Uterus (tissue), 4 donors: Measurements from ENCODE around the gene TSKU. TPM values are rescaled to one million over a fixed set of nuclear protein-coding genes. Genes with fewer than 3 reads are reported as not detected.
A peak's percentile ranks its signal among the peaks of the same experiment; 100 is the strongest.

Experiments used
- DNase-seq, 2 donors: peaks; one replicate each; pipeline ENCODE4 v3.0.0-alpha.2; 2019 to 2020
- H3K27ac ChIP-seq, 2 donors: fragments of 200-600 bp; sonication (generic); 1 replicate in 1 of 2; 2 replicates in 1 of 2; pipeline ENCODE4 v1.5.1; 2016 to 2018
- H3K27me3 ChIP-seq, 2 donors: fragments of 200-600 bp; sonication (generic); one replicate each; pipeline ENCODE4 v1.5.1; 2018 to 2019; ENCODE audit warnings: control low read depth in 1 of 2
- H3K36me3 ChIP-seq, 2 donors: fragments of 200-600 bp; sonication (generic); one replicate each; pipeline ENCODE4 v1.5.1; 2019; ENCODE audit warnings: control low read depth in 1 of 2
- H3K4me1 ChIP-seq, 2 donors: fragments of 200-600 bp; sonication (generic); one replicate each; pipeline ENCODE4 v1.5.1; 2018 to 2019; ENCODE audit warnings: control low read depth in 1 of 2
- H3K4me3 ChIP-seq, 2 donors: fragments of 200-600 bp; sonication (generic); 1 replicate in 1 of 2; 2 replicates in 1 of 2; pipeline ENCODE4 v1.5.1; 2018 to 2019; ENCODE audit warnings: mild to moderate bottlenecking in 1 of 2
- H3K9me3 ChIP-seq, 2 donors: fragments of 200-600 bp; sonication (generic); one replicate each; pipeline ENCODE4 v1.5.1; 2019; ENCODE audit warnings: control low read depth in 1 of 2
- CTCF ChIP-seq, 4 experiments: fragments of 200-600 bp in 2 of 4; fragments of 450-650 bp in 2 of 4; sonication (generic) in 2 of 4; IDR thresholded peaks; one replicate each; pipeline ENCODE4 v1.5.1; 2016 to 2019; ENCODE audit warnings: antibody characterized with exemption in 4 of 4, mild to moderate bottlenecking in 2 of 4, moderate library complexity in 1 of 4
- POLR2A ChIP-seq, 2 donors: fragments of 450-650 bp; IDR thresholded peaks; one replicate each; pipeline ENCODE4 v1.6.1; 2016; ENCODE audit warnings: antibody characterized with exemption in 2 of 2, mild to moderate bottlenecking in 1 of 2, moderate library complexity in 1 of 2
- intact Hi-C: fragments of 100-400 bp; cut with DNase I; formaldehyde crosslinking; loops from one replicate; pipeline ENCODE4 v1.15.1; 2023; ENCODE audit warnings: low total_unique reads
- total RNA-seq, 4 donors: library from RNA; depleted of rRNA in 3 of 4; stranded (reverse); fragments of >200 nt in 3 of 4; gene quantifications; one replicate each; pipeline versions ENCODE4 v1.1.0 to v1.2.4, GENCODE V29; 2014 to 2023
- donor health status: DM: yes; HTN: yes; CAD: no.

TSKU gene
- total RNA-seq, 4 donors from 2014 or later, result 19.4 to 108 (median 27.4) TPM

DNA sequence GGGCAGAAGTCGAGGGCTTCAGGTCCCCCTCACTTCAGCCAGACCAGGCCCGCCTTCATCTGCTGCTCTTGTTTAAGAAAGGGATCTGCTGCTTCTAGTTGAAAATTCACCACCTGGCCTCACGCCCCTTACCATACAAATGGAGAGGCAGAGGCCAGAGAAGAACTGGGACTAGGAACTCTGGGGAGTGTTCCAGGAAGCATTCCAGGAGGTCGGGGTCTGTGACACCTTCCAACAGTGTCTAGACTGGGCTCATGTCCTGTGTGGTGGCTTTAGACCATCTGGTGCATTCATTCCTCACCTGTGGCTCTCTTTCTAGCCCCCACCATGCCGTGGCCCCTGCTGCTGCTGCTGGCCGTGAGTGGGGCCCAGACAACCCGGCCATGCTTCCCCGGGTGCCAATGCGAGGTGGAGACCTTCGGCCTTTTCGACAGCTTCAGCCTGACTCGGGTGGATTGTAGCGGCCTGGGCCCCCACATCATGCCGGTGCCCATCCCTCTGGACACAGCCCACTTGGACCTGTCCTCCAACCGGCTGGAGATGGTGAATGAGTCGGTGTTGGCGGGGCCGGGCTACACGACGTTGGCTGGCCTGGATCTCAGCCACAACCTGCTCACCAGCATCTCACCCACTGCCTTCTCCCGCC, 12.3 kb downstream of the TSKU start:
- DNase-seq, result no peak
- intact Hi-C loops, result no loop called here
- Histone ChIP-seq H3K36me3 (no peaks in the 10 kb centered on the region), H3K9me3 (no peaks in the 10 kb centered on the region), H3K4me3 (no peak overlapping the region), H3K4me1 (no peaks in the 10 kb centered on the region), H3K27me3 (no peaks in the 10 kb centered on the region), H3K27ac (peak overlapping the region in 1 of 2 donors; percentile 54)
- TF ChIP-seq CTCF (IDR thresholded peaks at IDR 0.05), result no peak

- Histone ChIP-seq H3K4me1 (no peaks in the 10 kb centered on the region), H3K4me3 (no peak overlapping the region), H3K36me3 (no peaks in the 10 kb centered on the region), H3K27me3 (no peaks in the 10 kb centered on the region), H3K9me3 (no peaks in the 10 kb centered on the region), H3K27ac (no peak overlapping the region)
- no peak for TF ChIP-seq POLR2A (IDR thresholded peaks at IDR 0.05)
- no peak for TF ChIP-seq CTCF (IDR thresholded peaks at IDR 0.05)
- peak in 1 of 2 donors; percentile 13 for DNase-seq
- intact Hi-C loops, result loop anchor here (2.0 kb wide), 1 partner anchor 61 kb away; no protein-coding TSS in a partner anchor
These were observed 12.8 kb downstream of the TSKU start for GRCh38 chr11:76795936-76796441.

GRCh38 chr11:76796511-76797198, 13.5 kb downstream of the TSKU start:
- H3K36me3 ChIP-seq, result no peaks in the 10 kb centered on the region
- intact Hi-C loops, result loop anchor here (2.0 kb wide), 1 partner anchor 62 kb away; no protein-coding TSS in a partner anchor
- H3K27me3 ChIP-seq, result no peaks in the 10 kb centered on the region
- H3K27ac ChIP-seq, result peak overlapping the region in 1 of 2 donors; percentile 75
- no peaks in the 10 kb centered on the region for H3K9me3 ChIP-seq
- no peak for TF ChIP-seq POLR2A (IDR thresholded peaks at IDR 0.05)
- no peak for TF ChIP-seq CTCF (IDR thresholded peaks at IDR 0.05)
- H3K4me3 ChIP-seq, result no peak overlapping the region
- DNase-seq, result peak in 1 of 2 donors; percentile 10
- no peaks in the 10 kb centered on the region for H3K4me1 ChIP-seq

DNA sequence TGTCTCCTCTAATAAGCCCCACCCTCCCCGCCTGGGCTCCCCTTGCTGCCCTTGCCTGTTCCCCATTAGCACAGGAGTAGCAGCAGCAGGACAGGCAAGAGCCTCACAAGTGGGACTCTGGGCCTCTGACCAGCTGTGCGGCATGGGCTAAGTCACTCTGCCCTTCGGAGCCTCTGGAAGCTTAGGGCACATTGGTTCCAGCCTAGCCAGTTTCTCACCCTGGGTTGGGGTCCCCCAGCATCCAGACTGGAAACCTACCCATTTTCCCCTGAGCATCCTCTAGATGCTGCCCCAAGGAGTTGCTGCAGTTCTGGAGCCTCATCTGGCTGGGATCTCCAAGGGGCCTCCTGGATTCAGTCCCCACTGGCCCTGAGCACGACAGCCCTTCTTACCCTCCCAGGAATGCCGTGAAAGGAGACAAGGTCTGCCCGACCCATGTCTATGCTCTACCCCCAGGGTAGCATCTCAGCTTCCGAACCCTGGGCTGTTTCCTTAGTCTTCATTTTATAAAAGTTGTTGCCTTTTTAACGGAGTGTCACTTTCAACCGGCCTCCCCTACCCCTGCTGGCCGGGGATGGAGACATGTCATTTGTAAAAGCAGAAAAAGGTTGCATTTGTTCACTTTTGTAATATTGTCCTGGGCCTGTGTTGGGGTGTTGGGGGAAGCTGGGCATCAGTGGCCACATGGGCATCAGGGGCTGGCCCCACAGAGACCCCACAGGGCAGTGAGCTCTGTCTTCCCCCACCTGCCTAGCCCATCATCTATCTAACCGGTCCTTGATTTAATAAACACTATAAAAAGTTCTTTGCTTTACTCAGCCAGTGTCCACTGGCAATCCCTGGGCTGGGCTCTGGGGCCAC, 14.4 kb downstream of the TSKU start:
- no peaks in the 10 kb centered on the region for H3K4me1 ChIP-seq
- no peak overlapping the region for H3K4me3 ChIP-seq
- TF ChIP-seq POLR2A (IDR thresholded peaks at IDR 0.05) (no peak), CTCF (IDR thresholded peaks at IDR 0.05) (no peak)
- no peaks in the 10 kb centered on the region for H3K9me3 ChIP-seq
- H3K27ac ChIP-seq, result peak overlapping the region; percentile 52 to 75
- peak in 1 of 2 donors; percentile 13 for DNase-seq
- no peaks in the 10 kb centered on the region for H3K27me3 ChIP-seq
- no peaks in the 10 kb centered on the region for H3K36me3 ChIP-seq
- intact Hi-C loops, result loop anchor here (2.0 kb wide), 1 partner anchor 63 kb away; no protein-coding TSS in a partner anchor
